ENCODE measurements around the gene TTC27.

Gene TTC27

GRCh38 chr2:32641180-32641579 is 13.3 kb downstream of the TTC27 start:
- no peak overlapping the region for H3K27ac ChIP-seq
- no peak for TF ChIP-seq ZFX (IDR thresholded peaks at IDR 0.05)
- TF ChIP-seq, protein P1, sequence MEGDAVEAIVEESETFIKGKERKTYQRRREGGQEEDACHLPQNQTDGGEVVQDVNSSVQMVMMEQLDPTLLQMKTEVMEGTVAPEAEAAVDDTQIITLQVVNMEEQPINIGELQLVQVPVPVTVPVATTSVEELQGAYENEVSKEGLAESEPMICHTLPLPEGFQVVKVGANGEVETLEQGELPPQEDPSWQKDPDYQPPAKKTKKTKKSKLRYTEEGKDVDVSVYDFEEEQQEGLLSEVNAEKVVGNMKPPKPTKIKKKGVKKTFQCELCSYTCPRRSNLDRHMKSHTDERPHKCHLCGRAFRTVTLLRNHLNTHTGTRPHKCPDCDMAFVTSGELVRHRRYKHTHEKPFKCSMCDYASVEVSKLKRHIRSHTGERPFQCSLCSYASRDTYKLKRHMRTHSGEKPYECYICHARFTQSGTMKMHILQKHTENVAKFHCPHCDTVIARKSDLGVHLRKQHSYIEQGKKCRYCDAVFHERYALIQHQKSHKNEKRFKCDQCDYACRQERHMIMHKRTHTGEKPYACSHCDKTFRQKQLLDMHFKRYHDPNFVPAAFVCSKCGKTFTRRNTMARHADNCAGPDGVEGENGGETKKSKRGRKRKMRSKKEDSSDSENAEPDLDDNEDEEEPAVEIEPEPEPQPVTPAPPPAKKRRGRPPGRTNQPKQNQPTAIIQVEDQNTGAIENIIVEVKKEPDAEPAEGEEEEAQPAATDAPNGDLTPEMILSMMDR (conservative IDR thresholded peaks at IDR 0.05), result no peak

DNA sequence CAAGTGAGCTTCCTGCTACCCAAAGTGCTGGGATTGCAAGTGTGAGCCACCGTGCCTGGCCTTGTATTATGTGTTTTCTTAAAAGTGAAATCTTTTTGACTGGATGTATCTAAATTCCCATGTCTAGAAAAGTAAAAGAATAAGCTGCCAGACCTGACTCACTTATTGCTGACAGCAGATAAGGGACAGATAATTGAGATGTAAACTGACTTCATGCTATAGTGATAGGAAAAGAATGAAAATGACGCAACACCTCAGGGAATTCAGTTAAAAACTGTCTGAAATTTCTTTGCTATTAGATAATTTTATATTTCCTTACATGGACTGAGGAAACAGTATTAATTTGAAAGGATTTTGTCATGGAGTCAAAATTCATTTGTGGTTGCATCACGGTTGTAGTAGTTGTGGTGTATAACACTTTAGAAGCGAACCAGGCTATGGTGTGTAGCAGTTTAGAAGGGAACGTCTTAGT is 19.4 kb downstream of the TTC27 start:
- no peak overlapping the region for H3K27ac ChIP-seq
- TF ChIP-seq, protein P1 (conservative IDR thresholded peaks at IDR 0.05), result no peak
- TF ChIP-seq ZFX (IDR thresholded peaks at IDR 0.05), result no peak

GRCh38 chr2:32652555-32653209 is 24.8 kb downstream of the TTC27 start:
- no peak for TF ChIP-seq ZFX (IDR thresholded peaks at IDR 0.05)
- TF ChIP-seq, protein P1 (conservative IDR thresholded peaks at IDR 0.05), result no peak
- no peak overlapping the region for H3K27ac ChIP-seq

DNA sequence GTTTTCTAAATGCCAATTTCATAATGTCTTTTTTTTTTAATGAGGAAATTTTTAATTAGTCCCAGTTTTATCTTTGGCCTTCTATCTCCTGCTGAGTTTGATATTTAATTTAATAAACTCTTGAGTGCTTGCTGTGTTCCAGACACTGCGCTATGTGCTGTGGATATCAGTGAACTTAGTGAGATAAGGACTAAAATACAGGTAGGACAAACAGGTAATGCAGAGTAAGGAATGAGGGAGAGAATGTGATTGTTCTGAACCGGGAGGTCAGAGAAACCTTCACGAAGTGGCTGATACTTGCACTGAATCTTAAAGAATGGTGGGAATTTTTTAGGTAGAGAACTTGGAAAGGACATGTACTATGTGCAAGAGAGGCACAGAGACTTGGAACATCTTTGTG is 28.2 kb downstream of the TTC27 start:
- H3K27ac ChIP-seq, result no peak overlapping the region
- TF ChIP-seq, protein P1 (conservative IDR thresholded peaks at IDR 0.05), result no peak
- TF ChIP-seq ZFX (IDR thresholded peaks at IDR 0.05), result no peak

DNA sequence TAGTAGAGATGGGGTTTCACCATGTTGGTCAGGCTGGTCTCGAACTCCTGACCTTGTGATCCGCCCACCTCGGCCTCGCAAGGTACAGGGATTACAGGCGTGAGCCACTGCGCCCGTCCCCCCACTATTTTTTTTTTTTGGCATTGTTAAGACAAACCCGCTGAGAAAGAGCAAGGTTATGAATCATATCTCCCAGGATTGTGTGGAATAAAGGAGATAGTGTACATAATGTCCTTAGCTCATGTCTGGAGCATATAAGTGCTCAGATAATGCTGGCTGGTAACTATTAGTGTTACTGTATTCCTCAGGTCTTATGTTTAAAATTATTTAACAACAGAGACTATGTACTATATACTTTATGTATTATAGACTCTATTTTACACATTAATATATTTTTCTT is 36.0 kb downstream of the TTC27 start:
- H3K27ac ChIP-seq, result no peak overlapping the region

GRCh38 chr2:32666704-32667103 is 38.9 kb downstream of the TTC27 start:
- TF ChIP-seq, protein P1 (conservative IDR thresholded peaks at IDR 0.05), result no peak
- no peak for TF ChIP-seq ZFX (IDR thresholded peaks at IDR 0.05)

More for the DNA sequence above, 36.0 kb downstream of the TTC27 start:
- no peak for TF ChIP-seq ZFX (IDR thresholded peaks at IDR 0.05)
- TF ChIP-seq, protein P1 (conservative IDR thresholded peaks at IDR 0.05), result no peak

GRCh38 chr2:32668254-32668653 is 40.4 kb downstream of the TTC27 start:
- TF ChIP-seq, protein P1 (conservative IDR thresholded peaks at IDR 0.05), result no peak
- TF ChIP-seq ZFX (IDR thresholded peaks at IDR 0.05), result no peak
- H3K27ac ChIP-seq, result no peak overlapping the region

More at GRCh38 chr2:32666704-32667103, 38.9 kb downstream of the TTC27 start:
- no peak overlapping the region for H3K27ac ChIP-seq
